NCI-H2171 treated with DMSO at 0.1 percent for 48 hours (cell line): Measurements from ENCODE around the gene RORB.

ENCODE experiments used
- DNase-seq: peaks from one replicate; lab custom pipeline; 2025; lab: John Stamatoyannopoulos, UW

RORB gene

DNA sequence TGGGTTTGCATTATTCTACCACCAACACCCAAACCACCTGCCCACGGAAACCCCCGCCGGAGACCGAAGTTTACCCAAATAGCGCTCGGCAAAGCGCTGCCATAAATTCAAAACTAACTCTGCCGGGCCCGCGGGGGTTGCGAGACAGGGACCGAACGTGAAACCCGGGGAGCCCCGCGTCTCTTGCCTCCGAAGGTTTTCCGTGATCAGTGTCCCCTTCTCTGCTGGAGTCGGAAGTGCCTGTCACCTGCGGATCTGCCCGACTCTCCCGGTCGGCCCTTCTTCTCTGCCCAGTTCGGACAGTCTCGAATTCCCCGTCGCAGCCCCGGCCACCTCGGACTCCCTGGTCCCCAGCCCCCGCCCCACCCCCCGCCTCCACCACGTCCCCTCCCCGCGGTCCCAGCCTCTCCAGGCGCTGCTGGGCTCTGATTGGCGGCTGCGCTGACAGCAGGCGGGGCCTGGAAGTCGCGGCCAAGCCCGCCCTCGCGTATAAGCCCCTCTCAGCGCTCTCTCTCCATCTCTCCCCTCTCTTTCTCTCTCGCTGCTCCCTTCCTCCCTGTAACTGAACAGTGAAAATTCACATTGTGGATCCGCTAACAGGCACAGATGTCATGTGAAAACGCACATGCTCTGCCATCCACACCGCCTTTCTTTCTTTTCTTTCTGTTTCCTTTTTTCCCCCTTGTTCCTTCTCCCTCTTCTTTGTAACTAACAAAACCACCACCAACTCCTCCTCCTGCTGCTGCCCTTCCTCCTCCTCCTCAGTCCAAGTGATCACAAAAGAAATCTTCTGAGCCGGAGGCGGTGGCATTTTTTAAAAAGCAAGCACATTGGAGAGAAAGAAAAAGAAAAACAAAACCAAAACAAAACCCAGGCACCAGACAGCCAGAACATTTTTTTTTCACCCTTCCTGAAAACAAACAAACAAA lies at the start of gene RORB:
Gene RORB, plus strand, starts transcription at position 517 of the 929 bp plus-strand sequence. CDS start 642 bp downstream, outside the sequence.
- DNase-seq: peak; percentile 9

DNA sequence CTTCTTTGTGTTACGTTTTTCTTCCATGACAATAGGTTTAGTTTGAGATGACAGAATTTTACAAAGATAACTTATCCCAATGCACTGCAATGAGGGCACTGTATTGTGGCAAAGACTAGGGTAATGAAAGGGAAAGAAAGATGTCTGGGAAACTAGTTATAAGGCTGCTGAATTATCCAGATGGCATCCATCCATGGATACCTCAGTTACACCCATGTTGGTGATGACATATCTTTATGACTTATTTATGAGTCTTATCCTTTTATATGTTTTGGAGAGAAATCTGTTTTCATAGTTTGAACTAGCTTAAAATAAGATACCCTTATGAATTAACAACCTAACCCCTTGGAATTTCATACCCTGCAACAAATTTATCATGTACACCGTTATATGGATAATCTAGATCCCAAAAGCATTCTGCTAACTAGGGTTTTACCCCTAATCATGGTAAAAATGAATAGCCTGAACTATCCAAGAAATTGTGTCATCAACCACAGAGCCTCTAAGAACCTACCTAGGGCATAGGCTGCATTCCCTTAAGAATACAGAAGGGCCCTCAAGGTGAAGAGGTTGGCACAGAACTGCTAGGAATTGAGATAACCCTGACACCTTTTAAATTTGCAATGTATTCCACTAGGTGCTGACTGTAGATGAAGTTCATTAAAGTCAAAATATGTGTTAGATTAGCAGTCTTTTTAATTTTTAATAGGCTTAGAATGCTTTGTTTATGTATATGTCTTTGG lies 49.5 kb upstream of the RORB start:
- DNase-seq: no peak

DNA sequence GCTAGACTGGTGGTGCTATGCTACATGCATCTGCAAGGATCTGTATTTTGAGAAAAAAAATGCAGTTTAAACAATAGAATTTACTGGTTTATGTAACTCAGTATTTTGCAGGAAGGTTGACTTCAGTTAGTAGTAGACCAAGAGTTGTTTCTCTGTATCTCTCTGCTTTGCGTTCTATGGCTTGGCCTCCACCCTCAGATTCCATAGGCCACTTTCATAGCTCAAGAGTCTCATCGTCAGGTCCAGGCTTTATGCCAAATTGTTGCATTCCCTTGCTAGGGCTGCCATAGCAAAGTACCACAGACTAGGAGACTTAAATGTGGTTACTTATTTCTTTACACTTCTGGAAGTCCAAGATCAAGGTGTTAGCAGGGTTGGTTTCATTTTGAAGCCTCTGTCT lies 48.1 kb upstream of the RORB start:
- no peak for DNase-seq

DNA sequence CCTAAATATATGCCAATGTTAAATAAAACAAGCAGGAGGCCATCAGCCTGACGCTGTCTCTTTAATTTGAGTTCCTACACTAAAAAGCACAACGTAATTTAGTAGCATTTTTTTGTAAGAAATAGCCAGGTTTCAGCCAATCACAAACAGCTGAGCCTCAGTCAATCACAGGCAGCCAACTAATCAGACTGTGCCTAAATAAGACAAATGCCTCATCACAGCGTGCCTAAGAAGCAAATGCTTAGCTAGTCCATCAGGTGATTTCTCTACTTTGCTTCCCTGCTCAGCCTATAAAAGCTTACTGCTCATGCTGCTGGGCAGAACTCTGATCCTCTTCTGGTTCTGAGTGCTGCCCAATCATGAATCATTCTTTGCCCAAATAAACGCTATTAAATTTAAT lies 38.3 kb upstream of the RORB start:
- DNase-seq: no peak

DNA sequence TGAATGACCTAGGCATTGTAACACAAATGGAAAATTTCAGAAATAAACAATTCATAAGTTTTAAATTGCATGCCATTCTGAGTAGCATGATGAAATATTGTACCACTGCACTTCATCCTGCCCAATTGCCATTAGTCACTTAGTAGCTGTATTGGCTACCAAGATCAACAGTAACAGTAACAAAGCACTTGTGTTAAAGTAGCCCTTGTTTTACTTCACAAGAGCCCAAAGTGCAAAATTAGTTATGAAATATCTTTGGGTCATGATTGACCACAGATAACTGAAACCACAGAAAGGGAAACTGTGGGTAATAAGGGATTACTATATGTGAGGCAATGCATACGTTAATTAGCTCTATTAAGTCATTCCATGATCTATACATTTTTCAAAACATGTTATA lies 33.3 kb upstream of the RORB start:
- DNase-seq: no peak

DNA sequence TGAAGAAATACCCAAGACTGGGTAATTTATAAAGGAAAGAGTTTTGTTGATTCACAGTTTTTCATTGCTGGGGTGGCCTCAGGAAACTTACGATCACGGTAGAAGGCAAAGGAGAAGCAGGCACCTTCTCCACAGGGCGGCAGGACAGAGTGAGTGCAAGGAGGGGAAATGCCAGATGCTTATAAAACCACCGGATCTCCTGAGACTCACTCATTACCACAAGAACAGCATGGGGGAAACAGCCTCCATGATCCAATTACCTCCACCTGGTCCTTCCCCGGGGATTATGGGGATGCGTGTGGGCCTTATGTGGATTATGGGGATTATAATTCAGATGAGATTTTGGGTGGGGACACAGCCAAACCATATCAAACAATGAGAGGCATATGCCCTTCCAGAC lies 18.5 kb upstream of the RORB start:
- DNase-seq: peak; percentile 27

DNA sequence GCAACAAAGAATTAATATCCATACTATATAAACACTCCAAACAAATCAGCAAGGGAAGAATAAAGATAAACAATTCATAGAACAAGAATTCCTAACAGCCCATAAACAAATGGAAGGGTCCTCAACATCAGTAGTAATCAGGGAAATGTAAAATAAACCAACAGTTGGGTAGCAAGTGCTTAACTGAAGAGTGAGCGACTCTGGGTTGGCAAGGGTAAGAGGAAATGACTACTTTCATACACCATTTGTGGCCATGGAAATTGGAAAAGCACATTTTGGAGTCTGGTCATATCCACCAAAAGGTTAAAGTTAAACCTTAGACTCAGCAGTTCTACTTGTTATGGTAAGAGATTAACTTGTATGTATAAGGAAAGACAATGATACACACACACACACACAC lies 17.4 kb upstream of the RORB start:
- no peak for DNase-seq

DNA sequence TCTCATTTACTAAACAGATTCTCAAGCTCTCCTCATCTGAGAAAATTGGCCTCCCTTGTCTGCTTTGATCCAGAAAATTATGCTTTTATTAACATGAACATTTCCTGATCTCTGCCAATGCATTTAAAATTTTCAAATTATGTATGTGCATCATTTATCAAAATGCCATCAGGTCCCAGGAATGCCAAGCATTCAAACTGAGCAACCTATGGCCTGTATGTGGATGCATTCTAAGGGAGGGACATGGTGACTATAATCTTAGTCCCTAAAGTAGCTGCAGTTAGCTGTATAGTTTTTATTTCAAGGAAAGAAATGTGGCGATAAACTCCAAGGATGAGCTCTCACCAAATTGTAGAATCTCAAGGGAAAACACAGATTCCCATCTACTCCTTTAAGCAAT lies 9.7 kb upstream of the RORB start:
- no peak for DNase-seq

DNA sequence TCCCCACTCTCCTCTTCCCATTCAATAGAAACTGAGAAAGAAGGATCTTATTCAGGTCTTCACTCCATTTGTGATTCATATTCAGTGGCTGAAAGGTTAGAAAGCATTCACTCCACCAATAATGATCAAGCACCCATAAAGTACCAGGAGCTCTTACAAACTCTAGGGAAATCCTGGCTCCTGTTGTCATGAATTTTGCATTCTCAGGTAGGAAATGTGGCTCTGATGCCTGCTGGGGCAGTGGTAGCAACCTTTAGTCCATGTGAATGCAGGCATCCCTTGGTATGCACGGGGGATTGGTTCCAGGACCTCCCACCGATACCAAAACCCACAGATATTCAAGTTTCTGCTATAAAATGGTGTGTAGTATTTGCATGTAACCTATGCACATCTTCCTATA lies 3.6 kb upstream of the RORB start:
- DNase-seq: no peak

DNA sequence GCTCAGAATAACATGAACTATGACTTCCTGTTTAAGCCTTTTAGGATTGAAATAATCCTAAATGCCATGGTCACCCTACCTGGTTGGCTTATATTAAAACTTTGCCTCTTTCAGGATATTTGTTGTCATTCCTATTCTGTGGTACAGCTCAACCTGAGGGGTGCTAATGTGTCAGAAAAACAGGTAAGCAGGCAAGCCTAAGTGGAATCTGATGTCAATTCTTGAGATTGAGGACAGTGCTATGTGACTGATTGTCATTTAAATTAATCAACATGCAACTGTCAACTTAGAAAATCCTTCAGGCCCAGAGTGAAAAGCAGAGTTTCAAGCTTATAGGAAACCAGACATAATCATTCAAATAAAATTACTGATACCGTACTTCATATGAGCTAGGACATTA lies 2.6 kb upstream of the RORB start:
- DNase-seq: no peak

DNA sequence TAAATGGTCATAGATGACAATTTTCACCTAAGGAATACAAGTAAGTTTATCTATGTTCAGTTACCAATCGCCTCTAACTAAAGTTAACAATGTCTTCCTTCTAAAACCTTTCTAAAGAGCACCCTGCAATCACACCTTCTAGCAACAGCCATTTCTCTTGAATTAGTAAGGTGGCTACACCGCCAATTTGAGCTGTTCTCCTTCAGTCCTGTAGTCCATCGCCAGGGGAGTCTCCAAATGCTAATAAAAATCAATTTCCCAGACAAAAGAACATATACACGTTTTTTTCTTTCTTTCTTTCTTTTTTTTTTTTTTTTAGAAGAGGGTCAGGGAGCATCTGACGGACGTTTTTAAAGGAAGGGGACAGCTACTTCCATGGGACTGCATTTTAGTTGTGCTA lies 729 bp upstream of the RORB start:
- no peak for DNase-seq

DNA sequence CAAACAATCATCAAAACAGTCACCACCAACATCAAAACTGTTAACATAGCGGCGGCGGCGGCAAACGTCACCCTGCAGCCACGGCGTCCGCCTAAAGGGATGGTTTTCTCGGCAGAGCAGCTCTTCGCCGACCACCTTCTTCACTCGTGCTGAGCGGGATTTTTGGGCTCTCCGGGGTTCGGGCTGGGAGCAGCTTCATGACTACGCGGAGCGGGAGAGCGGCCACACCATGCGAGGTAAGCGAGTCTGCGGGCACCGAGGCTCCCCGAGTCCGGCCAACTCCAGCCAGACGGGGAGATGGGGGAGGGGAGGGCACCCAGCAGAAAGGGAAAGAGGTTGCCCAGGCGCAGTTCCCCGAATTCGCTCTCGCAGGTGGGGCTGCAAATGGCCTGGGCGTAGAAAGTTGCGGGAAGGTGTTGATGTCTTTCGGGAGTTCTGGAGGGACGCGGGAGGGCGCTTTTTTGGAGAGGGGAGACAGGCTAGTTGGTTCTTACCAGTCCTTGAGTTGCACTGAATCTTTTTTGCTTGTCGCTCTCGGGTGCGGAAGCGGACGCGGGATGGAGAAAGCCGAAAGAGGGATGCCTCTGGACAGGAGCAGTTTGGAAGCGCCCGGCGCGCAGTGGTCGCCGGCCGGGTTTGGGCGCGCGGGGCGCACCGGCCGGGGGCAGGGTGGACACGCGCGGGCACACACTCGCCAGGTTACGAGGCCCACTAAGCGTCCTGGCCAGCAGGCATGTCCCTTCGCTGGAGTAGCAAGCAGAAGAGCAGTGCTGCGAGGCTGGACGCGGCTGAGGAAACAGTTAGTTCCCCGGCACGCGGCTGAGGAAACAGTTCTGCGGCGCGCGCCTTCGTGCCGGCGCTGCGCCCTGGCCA lies 849 bp downstream of the RORB start:
- no peak for DNase-seq

DNA sequence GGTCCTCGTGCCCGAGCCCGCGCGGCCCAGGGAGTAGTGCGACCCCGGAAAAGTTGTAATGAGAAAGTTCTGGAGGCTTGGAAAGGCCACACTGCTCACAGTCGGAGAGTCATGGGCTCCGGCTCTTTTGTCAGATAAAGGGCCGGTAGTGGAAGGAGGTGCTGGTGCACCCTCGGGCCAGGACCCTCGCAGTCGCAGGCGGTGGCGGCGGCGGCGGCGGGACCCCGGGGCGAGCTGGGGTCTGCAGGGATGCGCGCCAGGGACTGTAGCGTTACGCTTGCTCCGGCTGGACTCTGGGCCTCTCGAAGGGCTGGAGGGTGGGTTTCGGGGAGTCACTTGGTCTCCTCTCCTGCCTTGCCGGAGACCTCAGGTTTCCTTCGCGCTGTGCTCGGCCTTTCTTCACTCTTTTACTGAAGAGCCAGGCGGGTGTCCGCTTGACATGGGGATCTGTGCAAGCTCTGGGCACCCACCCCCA lies 1.5 kb downstream of the RORB start:
- DNase-seq: no peak

DNA sequence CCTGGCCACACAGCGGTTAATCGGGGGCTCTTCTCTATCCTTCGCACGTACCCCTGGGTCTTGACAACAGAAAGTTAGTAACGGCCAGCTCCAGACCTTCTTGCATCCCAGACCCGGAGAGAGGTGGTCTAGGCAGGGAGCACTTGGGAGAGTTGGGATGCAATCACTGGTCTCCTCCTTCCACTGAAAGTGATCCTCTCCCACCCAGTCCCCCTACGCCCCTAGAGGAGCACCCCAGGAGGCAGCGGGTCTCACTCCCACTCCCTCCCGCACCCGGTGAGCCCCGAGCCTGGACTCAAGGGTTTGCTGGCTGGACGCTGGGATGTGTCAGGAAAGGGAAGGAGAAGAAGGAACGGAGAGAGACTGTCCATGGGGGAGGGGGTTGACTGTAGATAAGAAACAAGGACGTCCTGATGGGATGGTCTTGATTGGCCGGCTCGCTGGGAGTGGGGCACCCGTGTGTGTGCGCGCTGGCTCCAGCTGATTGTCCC lies 2.0 kb downstream of the RORB start:
- no peak for DNase-seq

DNA sequence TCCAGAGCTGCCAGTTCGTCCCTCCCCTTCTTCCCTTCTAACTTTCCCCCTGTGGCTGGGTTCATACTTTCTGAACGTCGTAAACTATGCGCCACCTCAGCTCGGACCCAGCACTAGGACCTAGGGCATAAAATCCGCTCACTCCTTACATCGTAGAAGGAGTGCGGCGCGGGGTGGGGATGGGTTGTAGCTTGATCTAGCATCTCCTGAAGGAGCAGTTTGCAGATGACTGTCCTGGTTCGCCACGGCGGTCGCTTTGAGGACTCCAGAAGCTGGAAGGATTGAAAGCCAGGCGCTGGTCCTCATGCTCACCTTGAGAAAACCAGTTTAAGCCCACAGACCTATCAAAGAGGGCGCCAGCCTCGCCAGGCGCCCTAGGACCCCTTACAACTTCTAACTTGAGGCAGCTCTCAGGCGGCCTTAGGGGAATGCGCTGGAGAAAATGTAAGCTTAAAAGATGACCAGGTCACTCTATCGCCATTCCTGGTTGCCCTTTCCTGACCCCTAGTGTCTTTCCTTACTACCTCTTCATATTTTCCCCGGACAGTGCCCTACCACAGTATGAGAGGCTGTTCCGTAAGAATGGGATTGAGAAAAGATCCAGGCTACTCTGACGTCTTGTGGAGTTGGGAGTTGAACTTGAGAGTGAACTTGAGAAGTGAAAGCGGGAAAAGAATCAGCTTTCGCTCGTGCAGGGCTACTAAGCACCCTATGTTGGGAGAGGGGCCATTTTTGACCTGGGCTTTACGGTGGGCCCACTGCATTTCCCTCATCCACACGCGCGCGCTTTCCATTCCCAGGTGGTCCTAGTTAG lies 2.8 kb downstream of the RORB start:
- no peak for DNase-seq

DNA sequence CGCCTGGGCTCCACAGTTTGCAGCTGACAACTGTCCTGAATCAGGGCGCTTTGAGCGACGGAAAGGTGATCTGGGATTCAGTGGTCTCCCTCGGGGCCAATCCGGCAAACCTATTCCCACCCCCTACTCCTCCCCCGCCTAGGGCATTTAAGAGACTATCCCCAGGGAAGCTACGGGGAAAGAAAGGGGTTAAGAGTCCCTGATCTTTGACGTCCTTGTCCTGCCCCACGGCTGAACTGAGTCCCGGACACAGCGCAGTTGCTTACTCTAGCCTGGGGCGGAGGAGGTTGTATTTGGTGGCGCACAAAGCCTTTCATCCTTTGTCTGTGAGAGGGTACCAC lies 3.4 kb downstream of the RORB start:
- no peak for DNase-seq

DNA sequence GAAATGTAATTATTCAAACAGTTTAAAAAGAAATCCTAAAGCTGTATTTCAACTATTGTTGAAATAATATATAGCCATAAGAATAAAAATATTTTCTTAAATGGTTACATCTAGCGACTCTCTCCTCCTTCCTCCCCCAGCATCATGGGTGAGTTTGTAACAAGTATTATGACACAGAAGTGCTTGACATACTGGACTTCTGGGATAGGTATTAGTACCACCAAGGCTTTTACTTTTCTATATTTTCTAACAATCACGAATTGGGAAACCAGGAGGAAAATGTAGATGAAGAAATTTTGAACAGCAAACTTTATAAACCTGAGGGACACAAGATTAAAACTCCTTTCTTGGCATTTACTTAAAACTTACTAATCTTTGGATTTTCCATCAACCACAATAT lies 4.4 kb downstream of the RORB start:
- DNase-seq: no peak

DNA sequence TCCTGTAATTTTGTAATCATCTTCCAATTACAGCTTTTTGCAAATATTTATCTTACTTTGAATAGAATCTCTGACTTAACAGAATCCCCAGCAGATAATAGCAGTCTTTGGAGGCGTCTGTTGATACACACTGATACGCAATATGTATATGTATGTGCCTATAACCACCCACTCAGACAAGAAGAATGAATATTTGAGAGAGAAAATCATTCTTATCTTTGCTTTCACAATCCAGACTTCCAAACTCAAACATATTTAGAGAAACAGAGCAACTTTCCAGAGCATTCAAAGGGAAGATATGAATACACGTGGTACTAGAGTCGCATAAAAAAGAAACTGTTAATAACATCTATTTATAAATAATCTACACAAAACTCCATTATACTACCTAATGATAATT lies 6.1 kb downstream of the RORB start:
- no peak for DNase-seq

DNA sequence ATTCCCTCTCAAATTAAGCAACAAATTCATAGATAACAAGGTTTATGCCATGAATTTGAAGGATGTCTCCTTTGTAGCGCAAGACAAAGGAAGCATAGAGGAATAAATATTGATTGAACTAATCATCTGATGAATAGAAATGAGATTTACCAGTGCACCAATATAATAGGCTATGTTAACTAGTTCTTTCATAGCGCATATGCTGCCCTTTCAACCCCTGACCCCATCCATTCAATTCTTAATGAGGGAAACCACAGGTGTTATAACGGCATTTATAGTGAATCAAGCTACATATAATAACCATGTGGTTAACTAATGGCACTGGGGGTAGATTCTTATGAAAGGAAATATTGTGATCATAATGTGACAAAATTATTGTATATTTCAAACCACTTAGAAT lies 6.5 kb downstream of the RORB start:
- DNase-seq: no peak

DNA sequence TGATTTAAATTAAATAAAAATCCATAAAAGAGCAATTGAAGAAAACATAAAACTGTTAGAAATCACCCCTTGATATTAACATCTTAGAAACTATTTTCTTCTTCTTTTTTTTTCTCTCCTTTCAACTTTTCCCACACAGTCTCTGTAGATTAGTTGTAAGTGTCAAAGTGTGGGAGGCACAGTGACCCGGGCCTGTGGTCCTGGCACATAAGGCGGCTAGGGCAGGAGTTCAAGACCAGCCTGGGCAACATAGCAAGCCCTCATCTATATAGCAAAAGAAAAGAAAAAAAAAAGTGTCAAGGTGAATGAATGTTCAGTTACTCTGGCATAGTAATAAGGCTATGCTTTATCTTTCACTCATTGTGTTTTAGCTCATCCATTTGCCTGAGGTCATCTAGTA lies 14.2 kb downstream of the RORB start:
- no peak for DNase-seq

DNA sequence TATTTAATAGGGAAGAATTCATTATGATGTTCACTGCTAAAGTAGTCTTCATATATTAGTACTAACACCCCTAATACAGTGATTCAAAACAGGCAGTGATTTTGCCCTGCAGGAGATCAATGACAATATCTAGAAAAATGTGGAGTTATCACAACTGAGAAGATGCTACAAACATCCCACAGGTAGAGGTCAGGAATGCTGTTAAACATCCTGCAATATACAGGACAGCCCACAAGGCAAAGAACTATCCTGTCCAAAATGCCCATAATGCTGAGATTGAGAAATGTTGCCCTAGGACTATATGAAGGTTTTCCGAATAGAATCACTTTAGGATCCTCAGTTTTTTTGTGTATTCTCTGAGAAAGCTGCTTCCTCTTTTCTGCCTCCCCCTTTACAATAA lies 15.3 kb downstream of the RORB start:
- DNase-seq: no peak
